ENCODE results near the gene TNFRSF25. TPM values are rescaled to one million over a fixed set of nuclear protein-coding genes. Genes with fewer than 3 reads are reported as not detected.

Gene TNFRSF25
- total RNA-seq, 1 experiment from 2014 or later: 19.5 TPM

DNA sequence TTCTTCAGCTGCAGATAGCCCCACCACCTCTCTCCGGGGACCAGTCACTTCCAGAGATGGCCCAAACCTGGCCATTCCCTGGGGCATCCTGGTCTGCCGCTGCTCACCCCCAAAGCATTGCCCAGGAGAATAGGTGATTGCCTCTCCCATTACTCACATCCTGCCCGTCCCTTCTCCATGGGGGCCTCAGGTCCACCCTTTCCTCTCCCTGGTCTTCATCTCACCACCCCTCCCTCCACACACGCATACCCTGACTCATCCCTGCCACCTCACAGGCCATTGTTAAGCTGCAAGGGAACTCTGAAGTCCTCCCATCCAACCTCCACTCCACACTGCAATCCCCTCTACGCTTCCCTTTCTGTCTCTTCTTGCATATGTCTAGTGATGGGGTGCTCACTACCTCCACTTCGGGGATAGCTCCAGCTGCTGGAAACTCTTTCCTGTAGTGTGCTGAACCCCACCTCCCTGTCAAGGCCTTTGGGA, 25.5 kb upstream of the TNFRSF25 start, which contains the start of gene PLEKHG5:
Gene PLEKHG5, minus strand, starts transcription at position 188 of the 483 bp plus-strand sequence. CDS start 14,096 bp downstream, outside the sequence.
- no peak for TF ChIP-seq NR2C2 (CRISPR knock-in tag; IDR thresholded peaks at IDR 0.05)
- TF ChIP-seq ZNF263 (CRISPR knock-in tag; IDR thresholded peaks at IDR 0.05; ENCODE audit: low read depth): peak; percentile 73; the same call in 1 of the 2 replicates
- H3K4me3 Mint-ChIP-seq: peak within 1 kb of the TSS; percentile 77
- no peaks in the 10 kb centered on the region for H3K36me3 Mint-ChIP-seq
- H3K27ac Mint-ChIP-seq: peak within 1 kb of the TSS; percentile 77
- ATAC-seq (no peak), DNase-seq (ENCODE audit: low spot score) (no peak)
- peaks cover 12% of the 10 kb centered on the region for H3K27me3 Mint-ChIP-seq (ENCODE audit: low read depth)
- ChIA-PET POLR2A (no interaction called here), CTCF (interaction anchor here (0.7 to 10.3 kb wide), 13 partner anchors 10 to 155 kb away, joined by 3 to 179 read pairs (median 7); partner anchors contain the start of gene ZBTB48)
- no peaks in the 10 kb centered on the region for H3K9me3 Mint-ChIP-seq
- H3K4me1 Mint-ChIP-seq: peaks cover 36% of the 10 kb centered on the region

DNA sequence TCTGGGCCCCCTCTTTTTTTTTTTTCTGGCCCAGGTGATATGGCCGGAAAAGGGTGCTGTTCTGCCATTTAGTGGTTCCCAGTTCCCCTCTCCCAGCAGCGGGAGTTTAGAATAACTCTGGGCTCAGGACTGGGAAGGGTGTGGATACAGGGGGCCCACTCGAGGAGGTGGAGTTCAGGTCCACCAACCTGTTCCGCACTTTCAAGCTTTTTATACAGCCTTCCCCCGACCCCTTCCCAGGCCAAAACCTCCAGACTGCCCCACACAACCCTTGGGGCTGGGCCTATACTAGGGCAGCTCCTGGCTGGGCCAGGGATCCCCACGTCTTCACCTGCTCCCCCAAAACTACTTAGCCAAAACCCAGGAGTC, 25.1 kb upstream of the TNFRSF25 start:
- no peak for DNase-seq (ENCODE audit: low spot score)
- peak overlapping the region; percentile 77 for H3K27ac Mint-ChIP-seq
- no peaks in the 10 kb centered on the region for H3K36me3 Mint-ChIP-seq
- TF ChIP-seq IRF2 (CRISPR knock-in tag; IDR thresholded peaks at IDR 0.05; ENCODE audit: borderline replicate concordance, low read depth): no peak
- TF ChIP-seq EMX1 (CRISPR knock-in tag; IDR thresholded peaks at IDR 0.05): no peak
- TF ChIP-seq FOXP1 (CRISPR knock-in tag; IDR thresholded peaks at IDR 0.05; ENCODE audit: borderline replicate concordance): 0 out of 2 replicates have a peak, but pooled peaks have one; percentile 5
- ChIA-PET POLR2A (interaction anchor here (0.8 to 1.0 kb wide), 2 partner anchors 89 to 1151 kb away, joined by 3 to 4 read pairs; partner anchors contain the start of gene ZBTB48), CTCF (interaction anchor here (0.7 to 10.3 kb wide), 16 partner anchors 10 to 155 kb away, joined by 3 to 179 read pairs (median 6); partner anchors contain the start of genes NOL9, TNFRSF25 and ZBTB48)
- H3K9me3 Mint-ChIP-seq: no peaks in the 10 kb centered on the region
- peak overlapping the region; percentile 77 for H3K4me3 Mint-ChIP-seq
- H3K27me3 Mint-ChIP-seq (ENCODE audit: low read depth): peaks cover 8% of the 10 kb centered on the region; the same call in 1 of the 2 replicates
- H3K4me1 Mint-ChIP-seq: peaks cover 36% of the 10 kb centered on the region
- ATAC-seq: no peak

DNA sequence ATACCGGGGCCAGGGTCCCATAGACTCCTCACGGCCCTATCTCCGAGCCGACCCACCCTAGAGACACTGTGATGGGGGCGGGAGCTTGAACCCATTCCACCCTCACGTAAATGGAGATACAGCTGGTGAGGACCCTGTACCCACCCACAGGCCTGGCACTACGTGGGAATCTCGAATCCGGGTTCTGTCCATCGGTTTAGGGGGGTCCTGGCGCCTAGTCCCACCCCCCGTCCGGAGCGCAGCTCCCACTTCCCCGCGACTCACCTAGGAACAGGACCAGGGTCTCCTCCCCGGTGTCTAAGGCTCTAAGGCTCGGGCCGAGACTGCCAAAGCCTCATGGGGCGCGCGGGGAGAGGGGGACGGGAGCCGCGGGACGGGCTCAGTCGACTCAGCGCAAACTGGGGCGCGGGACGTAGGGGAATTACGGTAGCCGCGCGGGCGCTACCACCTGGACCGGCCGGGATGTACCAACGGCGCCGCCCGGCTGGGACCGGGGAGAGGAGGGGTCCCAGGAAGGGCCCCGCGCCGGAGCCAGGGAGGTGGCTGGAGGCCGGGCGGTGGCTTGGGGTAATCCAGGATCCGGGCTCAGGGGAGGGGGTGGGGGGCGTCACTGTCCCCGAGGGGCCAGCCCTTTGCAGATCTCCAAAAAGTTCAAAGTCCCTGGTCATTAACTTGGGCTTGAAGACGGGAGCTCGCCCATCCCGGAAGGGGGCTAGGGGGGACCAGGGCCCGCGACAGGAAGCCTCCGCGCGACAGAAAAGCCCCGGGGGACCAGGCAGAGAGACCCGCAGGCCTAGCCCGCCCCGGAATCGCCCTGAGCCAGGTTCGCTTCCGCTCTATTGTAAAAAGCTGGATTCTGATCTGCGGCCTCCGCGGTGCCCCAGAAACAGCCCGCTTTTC, 24.5 kb upstream of the TNFRSF25 start:
- no peaks in the 10 kb centered on the region for H3K36me3 Mint-ChIP-seq
- H3K27me3 Mint-ChIP-seq (ENCODE audit: low read depth): peaks cover 2% of the 10 kb centered on the region; the same call in 1 of the 2 replicates
- ChIA-PET POLR2A (interaction anchor here (0.8 to 1.0 kb wide), 2 partner anchors 89 to 1152 kb away, joined by 3 to 4 read pairs; partner anchors contain the start of gene ZBTB48), CTCF (interaction anchor here (0.5 to 10.3 kb wide), 29 partner anchors 9 to 1064 kb away, joined by 3 to 179 read pairs (median 4); partner anchors contain the start of genes ACOT7, NOL9, TNFRSF25 and ZBTB48)
- peak overlapping the region; percentile 77 for H3K4me3 Mint-ChIP-seq
- peaks cover 31% of the 10 kb centered on the region for H3K4me1 Mint-ChIP-seq
- H3K27ac Mint-ChIP-seq: no peak overlapping the region
- ATAC-seq: peak; percentile 59
- DNase-seq (ENCODE audit: low spot score): peak; percentile 86
- H3K9me3 Mint-ChIP-seq: no peaks in the 10 kb centered on the region
- no peak for TF ChIP-seq ZNF232 (CRISPR knock-in tag; IDR thresholded peaks at IDR 0.05)
- TF ChIP-seq HMGA2 (CRISPR knock-in tag; IDR thresholded peaks at IDR 0.05): no peak
- TF ChIP-seq SP1 (CRISPR knock-in tag; conservative IDR thresholded peaks at IDR 0.05): peak; percentile 43
- peak; percentile 85 for TF ChIP-seq ZNF423 (CRISPR knock-in tag; IDR thresholded peaks at IDR 0.05)
- TF ChIP-seq CREB1 (CRISPR knock-in tag; IDR thresholded peaks at IDR 0.05): no peak
- TF ChIP-seq NR2C2 (CRISPR knock-in tag; IDR thresholded peaks at IDR 0.05): no peak
- TF ChIP-seq, protein P1, sequence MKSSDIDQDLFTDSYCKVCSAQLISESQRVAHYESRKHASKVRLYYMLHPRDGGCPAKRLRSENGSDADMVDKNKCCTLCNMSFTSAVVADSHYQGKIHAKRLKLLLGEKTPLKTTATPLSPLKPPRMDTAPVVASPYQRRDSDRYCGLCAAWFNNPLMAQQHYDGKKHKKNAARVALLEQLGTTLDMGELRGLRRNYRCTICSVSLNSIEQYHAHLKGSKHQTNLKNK (CRISPR knock-in tag; IDR thresholded peaks at IDR 0.05): no peak
- TF ChIP-seq ZNF263 (CRISPR knock-in tag; IDR thresholded peaks at IDR 0.05; ENCODE audit: low read depth): no peak
- no peak for TF ChIP-seq CBFB (CRISPR knock-in tag; IDR thresholded peaks at IDR 0.05; ENCODE audit: low read depth)
- TF ChIP-seq, protein P2, sequence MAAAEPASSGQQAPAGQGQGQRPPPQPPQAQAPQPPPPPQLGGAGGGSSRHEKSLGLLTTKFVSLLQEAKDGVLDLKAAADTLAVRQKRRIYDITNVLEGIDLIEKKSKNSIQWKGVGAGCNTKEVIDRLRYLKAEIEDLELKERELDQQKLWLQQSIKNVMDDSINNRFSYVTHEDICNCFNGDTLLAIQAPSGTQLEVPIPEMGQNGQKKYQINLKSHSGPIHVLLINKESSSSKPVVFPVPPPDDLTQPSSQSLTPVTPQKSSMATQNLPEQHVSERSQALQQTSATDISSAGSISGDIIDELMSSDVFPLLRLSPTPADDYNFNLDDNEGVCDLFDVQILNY (CRISPR knock-in tag; IDR thresholded peaks at IDR 0.05): no peak
- TF ChIP-seq ESRRA (CRISPR knock-in tag; IDR thresholded peaks at IDR 0.05; ENCODE audit: borderline replicate concordance): no peak
- TF ChIP-seq SMAD3 (CRISPR knock-in tag; IDR thresholded peaks at IDR 0.05; ENCODE audit: borderline replicate concordance): no peak
- no peak for TF ChIP-seq RELA (CRISPR knock-in tag; IDR thresholded peaks at IDR 0.05; ENCODE audit: borderline replicate concordance)
- TF ChIP-seq, protein P3, sequence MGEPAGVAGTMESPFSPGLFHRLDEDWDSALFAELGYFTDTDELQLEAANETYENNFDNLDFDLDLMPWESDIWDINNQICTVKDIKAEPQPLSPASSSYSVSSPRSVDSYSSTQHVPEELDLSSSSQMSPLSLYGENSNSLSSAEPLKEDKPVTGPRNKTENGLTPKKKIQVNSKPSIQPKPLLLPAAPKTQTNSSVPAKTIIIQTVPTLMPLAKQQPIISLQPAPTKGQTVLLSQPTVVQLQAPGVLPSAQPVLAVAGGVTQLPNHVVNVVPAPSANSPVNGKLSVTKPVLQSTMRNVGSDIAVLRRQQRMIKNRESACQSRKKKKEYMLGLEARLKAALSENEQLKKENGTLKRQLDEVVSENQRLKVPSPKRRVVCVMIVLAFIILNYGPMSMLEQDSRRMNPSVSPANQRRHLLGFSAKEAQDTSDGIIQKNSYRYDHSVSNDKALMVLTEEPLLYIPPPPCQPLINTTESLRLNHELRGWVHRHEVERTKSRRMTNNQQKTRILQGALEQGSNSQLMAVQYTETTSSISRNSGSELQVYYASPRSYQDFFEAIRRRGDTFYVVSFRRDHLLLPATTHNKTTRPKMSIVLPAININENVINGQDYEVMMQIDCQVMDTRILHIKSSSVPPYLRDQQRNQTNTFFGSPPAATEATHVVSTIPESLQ (CRISPR knock-in tag; IDR thresholded peaks at IDR 0.05): no peak
- TF ChIP-seq NFYB (CRISPR knock-in tag; conservative IDR thresholded peaks at IDR 0.05; ENCODE audit: low read depth): no peak
- peak; percentile 48; the same call in 1 of the 2 replicates for TF ChIP-seq ETV6 (CRISPR knock-in tag; IDR thresholded peaks at IDR 0.05)
- TF ChIP-seq TEAD1 (CRISPR knock-in tag; IDR thresholded peaks at IDR 0.05): no peak
- TF ChIP-seq, protein P4, sequence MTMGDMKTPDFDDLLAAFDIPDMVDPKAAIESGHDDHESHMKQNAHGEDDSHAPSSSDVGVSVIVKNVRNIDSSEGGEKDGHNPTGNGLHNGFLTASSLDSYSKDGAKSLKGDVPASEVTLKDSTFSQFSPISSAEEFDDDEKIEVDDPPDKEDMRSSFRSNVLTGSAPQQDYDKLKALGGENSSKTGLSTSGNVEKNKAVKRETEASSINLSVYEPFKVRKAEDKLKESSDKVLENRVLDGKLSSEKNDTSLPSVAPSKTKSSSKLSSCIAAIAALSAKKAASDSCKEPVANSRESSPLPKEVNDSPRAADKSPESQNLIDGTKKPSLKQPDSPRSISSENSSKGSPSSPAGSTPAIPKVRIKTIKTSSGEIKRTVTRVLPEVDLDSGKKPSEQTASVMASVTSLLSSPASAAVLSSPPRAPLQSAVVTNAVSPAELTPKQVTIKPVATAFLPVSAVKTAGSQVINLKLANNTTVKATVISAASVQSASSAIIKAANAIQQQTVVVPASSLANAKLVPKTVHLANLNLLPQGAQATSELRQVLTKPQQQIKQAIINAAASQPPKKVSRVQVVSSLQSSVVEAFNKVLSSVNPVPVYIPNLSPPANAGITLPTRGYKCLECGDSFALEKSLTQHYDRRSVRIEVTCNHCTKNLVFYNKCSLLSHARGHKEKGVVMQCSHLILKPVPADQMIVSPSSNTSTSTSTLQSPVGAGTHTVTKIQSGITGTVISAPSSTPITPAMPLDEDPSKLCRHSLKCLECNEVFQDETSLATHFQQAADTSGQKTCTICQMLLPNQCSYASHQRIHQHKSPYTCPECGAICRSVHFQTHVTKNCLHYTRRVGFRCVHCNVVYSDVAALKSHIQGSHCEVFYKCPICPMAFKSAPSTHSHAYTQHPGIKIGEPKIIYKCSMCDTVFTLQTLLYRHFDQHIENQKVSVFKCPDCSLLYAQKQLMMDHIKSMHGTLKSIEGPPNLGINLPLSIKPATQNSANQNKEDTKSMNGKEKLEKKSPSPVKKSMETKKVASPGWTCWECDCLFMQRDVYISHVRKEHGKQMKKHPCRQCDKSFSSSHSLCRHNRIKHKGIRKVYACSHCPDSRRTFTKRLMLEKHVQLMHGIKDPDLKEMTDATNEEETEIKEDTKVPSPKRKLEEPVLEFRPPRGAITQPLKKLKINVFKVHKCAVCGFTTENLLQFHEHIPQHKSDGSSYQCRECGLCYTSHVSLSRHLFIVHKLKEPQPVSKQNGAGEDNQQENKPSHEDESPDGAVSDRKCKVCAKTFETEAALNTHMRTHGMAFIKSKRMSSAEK (CRISPR knock-in tag; IDR thresholded peaks at IDR 0.05; ENCODE audit: borderline replicate concordance): no peak
- TF ChIP-seq TEAD4 (CRISPR knock-in tag; IDR thresholded peaks at IDR 0.05): no peak
- TF ChIP-seq ZNF317 (CRISPR knock-in tag; IDR thresholded peaks at IDR 0.05; ENCODE audit: borderline replicate concordance, low read depth): no peak
